Adrenal gland (tissue), 12 donors: Measurements from ENCODE around the gene CDC6. TPM values are rescaled to one million over a fixed set of nuclear protein-coding genes. Genes with fewer than 3 reads are reported as not detected.

ENCODE experiments used
- DNase-seq, 7 donors: peaks; one replicate each; pipeline ENCODE4 v3.0.0-alpha.2; 2019 to 2020
- H3K27ac ChIP-seq, 5 donors: fragments of 200-600 bp; sonication (generic) in 4 of 5; 1 replicate in 3 of 5; 2 replicates in 2 of 5; pipeline versions ENCODE4 v1.5.1 to v1.8.0; 2016 to 2020; ENCODE audit warnings: mild to moderate bottlenecking in 1 of 5
- H3K27me3 ChIP-seq: fragments of 200-600 bp; 2 replicates; pipeline ENCODE4 v1.8.0; 2021
- H3K36me3 ChIP-seq, 2 donors: fragments of 200-600 bp; replicated peaks in 1 of 2; 1 replicate in 1 of 2; 2 replicates in 1 of 2; pipeline versions ENCODE4 v1.5.1 to v1.8.0; 2018 to 2022
- H3K4me1 ChIP-seq, 2 donors: fragments of 200-600 bp; replicated peaks in 1 of 2; 1 replicate in 1 of 2; 2 replicates in 1 of 2; pipeline versions ENCODE4 v1.5.1 to v1.8.0; 2018 to 2021
- H3K4me3 ChIP-seq, 4 donors: fragments of 200-600 bp; sonication (generic) in 3 of 4; one replicate each; pipeline ENCODE4 v1.5.1; 2016 to 2018
- H3K9me3 ChIP-seq, 3 donors: fragments of 200-600 bp; sonication (generic) in 1 of 3; replicated peaks in 1 of 3; 1 replicate in 2 of 3; 2 replicates in 1 of 3; pipeline versions ENCODE4 v1.5.1 to v1.8.0; 2016 to 2021
- POLR2A ChIP-seq, 2 donors: fragments of 450-650 bp; IDR thresholded peaks; one replicate each; pipeline ENCODE4 v1.6.1; 2017; ENCODE audit warnings: antibody characterized with exemption in 2 of 2, mild to moderate bottlenecking in 2 of 2, moderate library complexity in 1 of 2
- WGBS, 4 donors: extraction: QIAGEN DNeasy Blood & Tissue Kit in 2 of 4; methylation state at CpG; one replicate each; pipeline versions ENCODE4 v1.1.5 to v1.1.7; 2013 to 2017; 5-methylcytosine and 5-hydroxymethylcytosine counted together
- intact Hi-C, 2 donors: fragments of 100-400 bp; cut with DNase I; formaldehyde crosslinking; loops; one replicate each; pipeline versions ENCODE4 v1.14.1 to v1.15.0; 2022 to 2023
- polyA plus RNA-seq, 3 donors: library from polyadenylated mRNA; stranded (reverse); fragments of 200-250 nt in 2 of 3; fragments of 350-450 nt in 1 of 3; fragmentation: Illumina TruSeq in 1 of 3; extraction: RNeasy Lipid Tissue Mini Kit (QIAGEN cat#74804) in 1 of 3; gene quantifications; one replicate each; pipeline ENCODE4 v1.2.3, GENCODE V29; 2013 to 2014
- total RNA-seq, 9 donors: library from RNA; depleted of rRNA in 4 of 9; stranded (reverse); fragments of >200 nt in 4 of 9; fragments of 120-200 nt in 1 of 9; fragmentation: NEBNext Ultra II Directional in 1 of 9; extraction: Animal tissue kit (Norgen Biotek cat#: 25700) in 1 of 9; gene quantifications; one replicate each; pipeline versions ENCODE4 v1.1.0 to v1.2.4, GENCODE V29; 2013 to 2023
- TF ChIP-seq, protein P1 (sequence below), 6 experiments: fragments of 450-650 bp in 4 of 6; fragments of 200-600 bp in 2 of 6; sonication (generic) in 1 of 6; IDR thresholded peaks; 1 replicate in 5 of 6; 2 replicates in 1 of 6; pipeline versions ENCODE4 v1.5.1 to v1.8.0; 2016 to 2021; ENCODE audit warnings: antibody characterized with exemption in 6 of 6, mild to moderate bottlenecking in 2 of 6, moderate library complexity in 1 of 6
- donor health status: healthy with polysubstance abuse.
- donor health status: Bipolar disorder and iron deficiency.
- donor health status: DM: yes; HTN: yes; CAD: no.
- donor health status: DM: no; HTN: no; CAD: no.
- donor health status: DM: no; HTN: no; CAD: no.
- donor health status: DM: yes; HTN: yes; CAD: no.

CDC6 gene
- total and polyA plus RNA-seq, 12 donors = 0.69 to 31.3 (median 2.5) TPM

DNA sequence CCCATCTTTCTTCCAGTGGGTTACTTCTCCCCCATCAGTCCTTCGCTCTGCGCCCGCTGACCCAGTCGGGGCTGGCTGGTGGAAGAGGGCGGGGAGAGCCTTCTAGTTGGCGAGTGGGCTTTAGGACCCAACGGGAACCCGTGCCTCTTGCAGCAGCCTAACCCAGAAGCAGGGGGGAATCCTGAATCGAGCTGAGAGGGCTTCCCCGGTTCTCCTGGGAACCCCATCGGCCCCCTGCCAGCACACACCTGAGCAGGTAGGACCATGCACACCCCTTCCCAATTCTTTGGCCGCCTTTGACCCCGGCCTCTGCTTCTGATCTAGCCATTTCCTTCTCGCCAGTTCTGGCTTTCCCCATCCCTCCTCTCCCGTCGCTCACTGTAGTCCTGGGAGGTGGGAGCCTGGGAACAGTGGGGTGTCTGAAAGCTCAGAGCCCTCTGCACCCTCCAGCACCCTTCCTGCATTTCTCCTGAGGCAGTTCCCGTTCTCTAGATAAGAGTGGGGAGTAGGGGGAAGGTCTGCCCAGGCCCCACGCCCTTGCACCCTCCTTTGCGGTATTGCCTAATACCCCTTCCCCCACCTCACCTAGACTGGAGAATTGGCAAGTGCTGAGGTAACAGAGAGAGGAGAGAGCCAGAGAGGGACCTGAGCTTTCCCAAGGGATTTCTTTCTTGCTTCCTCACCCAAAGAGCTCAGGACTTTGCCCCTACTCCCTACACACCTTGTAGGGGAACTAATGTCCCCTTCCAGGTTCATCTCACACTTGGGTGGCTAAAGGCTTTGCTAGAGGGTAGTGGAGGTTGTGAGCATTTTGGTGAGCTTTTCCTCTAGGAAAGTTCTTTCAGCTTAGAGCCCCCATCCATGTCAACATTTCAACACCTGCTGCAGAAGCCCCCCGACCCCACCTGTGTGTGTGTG, 21.6 kb downstream of the CDC6 start, which contains the start of gene RARA:
TSS of gene RARA (plus strand) at position 150 of the 918 bp plus-strand sequence. CDS start 22,039 bp downstream, outside the sequence.
- DNase-seq = peak in 3 of 7 donors; percentile 56 to 63 (median 58)

DNA sequence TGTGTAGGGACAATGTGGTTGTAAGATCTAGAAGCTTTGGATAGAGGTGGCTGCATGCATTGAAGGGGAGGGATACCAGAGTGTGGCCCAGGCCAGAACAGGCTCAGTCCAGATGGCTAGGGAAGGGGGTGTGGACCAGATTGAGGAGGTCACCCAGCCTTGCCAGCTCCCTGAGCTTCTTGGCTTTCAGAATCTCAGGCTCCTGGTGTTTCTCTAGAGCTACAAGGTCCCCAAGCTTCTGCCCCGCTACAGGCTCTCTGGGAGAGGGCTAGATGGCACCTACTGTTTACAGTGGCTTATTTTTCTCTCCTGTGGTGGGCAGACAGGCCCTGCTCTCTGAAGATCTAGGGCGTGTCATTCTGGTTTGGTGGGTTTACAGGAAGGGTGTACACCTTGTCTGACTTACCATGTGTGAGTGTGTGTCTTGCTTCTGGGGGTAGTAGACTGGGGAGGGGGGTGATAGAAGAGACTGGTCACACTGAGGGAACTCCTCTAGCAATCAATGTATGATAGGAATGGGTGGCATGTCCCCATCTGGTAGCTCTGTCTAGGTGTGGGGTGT, 22.4 kb downstream of the CDC6 start:
- intact Hi-C loops = loop anchor here in 1 of 2 donors (2.0 to 10.0 kb wide), 2 partner anchors 43 to 105 kb away; partner anchors contain the start of gene TOP2A
- Histone ChIP-seq H3K4me3 (peak overlapping the region in 1 of 4 donors; percentile 58), H3K27ac (peak overlapping the region in 2 of 5 donors; percentile 76 to 80), H3K36me3 (no peaks in the 10 kb centered on the region), H3K9me3 (no peaks in the 10 kb centered on the region), H3K27me3 (no peaks in the 10 kb centered on the region), H3K4me1 (peaks cover 34 to 84% of the 10 kb centered on the region in 2 donors)
- peak in 1 of 7 donors; percentile 24 for DNase-seq
- TF ChIP-seq POLR2A (IDR thresholded peaks at IDR 0.05) = no peak
- TF ChIP-seq, protein P1, sequence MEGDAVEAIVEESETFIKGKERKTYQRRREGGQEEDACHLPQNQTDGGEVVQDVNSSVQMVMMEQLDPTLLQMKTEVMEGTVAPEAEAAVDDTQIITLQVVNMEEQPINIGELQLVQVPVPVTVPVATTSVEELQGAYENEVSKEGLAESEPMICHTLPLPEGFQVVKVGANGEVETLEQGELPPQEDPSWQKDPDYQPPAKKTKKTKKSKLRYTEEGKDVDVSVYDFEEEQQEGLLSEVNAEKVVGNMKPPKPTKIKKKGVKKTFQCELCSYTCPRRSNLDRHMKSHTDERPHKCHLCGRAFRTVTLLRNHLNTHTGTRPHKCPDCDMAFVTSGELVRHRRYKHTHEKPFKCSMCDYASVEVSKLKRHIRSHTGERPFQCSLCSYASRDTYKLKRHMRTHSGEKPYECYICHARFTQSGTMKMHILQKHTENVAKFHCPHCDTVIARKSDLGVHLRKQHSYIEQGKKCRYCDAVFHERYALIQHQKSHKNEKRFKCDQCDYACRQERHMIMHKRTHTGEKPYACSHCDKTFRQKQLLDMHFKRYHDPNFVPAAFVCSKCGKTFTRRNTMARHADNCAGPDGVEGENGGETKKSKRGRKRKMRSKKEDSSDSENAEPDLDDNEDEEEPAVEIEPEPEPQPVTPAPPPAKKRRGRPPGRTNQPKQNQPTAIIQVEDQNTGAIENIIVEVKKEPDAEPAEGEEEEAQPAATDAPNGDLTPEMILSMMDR (IDR thresholded peaks at IDR 0.05) = no peak
- WGBS, 4 donors = 82 to 93% (median 83%) methylated on average over 2 of the region's 2 CpGs; no CpG with 5 or more reads in 1 of the 4 donors

More for the DNA sequence above, 21.6 kb downstream of the CDC6 start, which contains the start of gene RARA:
- H3K4me3 ChIP-seq = peak within 1 kb of the TSS in 2 of 4 donors; percentile 16 to 58
- intact Hi-C loops = loop anchor here in 1 of 2 donors (10.0 kb wide), 1 partner anchor 106 kb away; the partner anchor contains the start of gene TOP2A
- no peaks in the 10 kb centered on the region for H3K36me3 ChIP-seq
- H3K4me1 ChIP-seq = peaks cover 28 to 77% of the 10 kb centered on the region in 2 donors
- H3K9me3 ChIP-seq = no peaks in the 10 kb centered on the region
- H3K27me3 ChIP-seq = no peaks in the 10 kb centered on the region
- peak within 1 kb of the TSS in 2 of 5 donors; percentile 76 to 80 for H3K27ac ChIP-seq
- WGBS, 4 donors = 16 to 20% (median 18%) methylated on average over 19 to 20 of the region's 20 CpGs
- TF ChIP-seq, protein P1 (IDR thresholded peaks at IDR 0.05) = no peak
- no peak for TF ChIP-seq POLR2A (IDR thresholded peaks at IDR 0.05)

DNA sequence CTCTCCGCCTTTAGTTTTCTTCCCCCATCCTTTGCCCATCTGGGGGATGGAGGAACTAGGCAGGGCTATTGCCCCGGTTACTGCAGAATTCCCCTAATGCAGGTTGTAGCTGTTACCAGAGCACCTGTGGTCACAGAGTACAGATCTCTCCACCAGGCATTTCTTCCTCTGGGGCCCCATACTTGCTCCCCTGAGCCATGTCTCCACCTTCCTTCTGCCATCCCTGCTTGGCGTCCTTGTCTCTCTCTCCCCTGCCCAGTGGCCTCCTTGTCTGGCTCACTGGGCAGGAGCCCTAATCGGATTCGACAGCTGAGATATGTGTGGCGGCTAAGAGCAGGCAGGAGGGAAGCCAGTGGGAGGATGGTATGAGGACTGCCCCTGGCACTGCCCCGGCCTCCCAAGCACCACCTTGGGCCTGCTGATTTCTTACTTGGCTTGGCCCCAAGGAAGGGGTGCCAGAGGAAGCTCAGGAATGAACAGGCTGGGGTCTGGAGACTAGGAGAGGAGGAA, 23.3 kb downstream of the CDC6 start:
- WGBS, 4 donors = 40 to 54% (median 51%) methylated on average over 6 to 7 of the region's 7 CpGs
- no peaks in the 10 kb centered on the region for H3K9me3 ChIP-seq
- no peak overlapping the region for H3K4me3 ChIP-seq
- H3K36me3 ChIP-seq = no peaks in the 10 kb centered on the region
- peaks cover 34 to 91% of the 10 kb centered on the region in 2 donors for H3K4me1 ChIP-seq
- peak overlapping the region; percentile 2 to 76 (median 65) for H3K27ac ChIP-seq
- DNase-seq = peak in 4 of 7 donors; percentile 34 to 61 (median 54)
- no peak for TF ChIP-seq POLR2A (IDR thresholded peaks at IDR 0.05)
- TF ChIP-seq, protein P1 (IDR thresholded peaks at IDR 0.05) = no peak
- intact Hi-C loops = loop anchor here in 1 of 2 donors (2.0 kb wide), 1 partner anchor 42 kb away; no protein-coding TSS in a partner anchor
- no peaks in the 10 kb centered on the region for H3K27me3 ChIP-seq
